ENCODE measurements around the gene PIPOX.

PIPOX gene

GRCh38 chr17:29021226-29021625, 21.7 kb upstream of the PIPOX start:
- TF ChIP-seq POLR2AphosphoS5 (IDR thresholded peaks at IDR 0.05; ENCODE audit: low read depth, low read length) (no peak), SIN3A (IDR thresholded peaks at IDR 0.05; ENCODE audit: borderline replicate concordance, insufficient read depth, low read length) (no peak), REST (IDR thresholded peaks at IDR 0.05; ENCODE audit: insufficient read depth in 1 of 2, low read depth in 2 of 2, low read length in 2 of 2) (peak in 1 of 2 experiments; percentile 8; a peak in 1 of 4 replicates)

DNA sequence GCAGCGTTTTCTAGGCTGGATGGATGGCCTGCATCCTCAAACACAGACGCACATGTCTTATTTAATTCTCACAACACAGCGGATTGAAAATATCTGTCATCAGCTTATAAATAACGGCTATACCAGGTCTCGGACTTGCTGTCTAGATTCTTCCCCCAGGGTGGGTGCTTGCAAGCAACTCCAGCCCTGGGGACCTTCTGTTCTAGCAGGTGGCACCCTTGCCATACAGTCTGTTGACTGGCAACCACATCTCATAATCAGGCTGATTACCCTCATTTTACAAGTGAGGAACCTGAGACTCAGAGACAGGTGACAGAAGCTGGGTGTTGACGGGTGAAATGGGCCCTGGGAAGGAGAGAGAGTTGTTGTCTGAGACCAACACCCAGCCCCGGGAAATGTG, 20.9 kb upstream of the PIPOX start:
- TF ChIP-seq REST (IDR thresholded peaks at IDR 0.05; ENCODE audit: insufficient read depth in 1 of 2, low read depth in 2 of 2, low read length in 2 of 2) (no peak), POLR2AphosphoS5 (IDR thresholded peaks at IDR 0.05; ENCODE audit: low read depth, low read length) (no peak), TAF1 (IDR thresholded peaks at IDR 0.05; ENCODE audit: borderline replicate concordance, insufficient read depth, low read length) (no peak), FOXP2 (optimal IDR thresholded peaks at IDR 0.05; ENCODE audit: borderline replicate concordance, extremely low read depth, extremely low read length, insufficient read depth) (no peak), SIN3A (IDR thresholded peaks at IDR 0.05; ENCODE audit: borderline replicate concordance, insufficient read depth, low read length) (no peak)

- TF ChIP-seq FOXP2 (optimal IDR thresholded peaks at IDR 0.05; ENCODE audit: borderline replicate concordance, extremely low read depth, extremely low read length, insufficient read depth) = no peak
- no peak for TF ChIP-seq REST (IDR thresholded peaks at IDR 0.05; ENCODE audit: insufficient read depth in 1 of 2, low read depth in 2 of 2, low read length in 2 of 2)
- TF ChIP-seq POLR2AphosphoS5 (IDR thresholded peaks at IDR 0.05; ENCODE audit: low read depth, low read length) = no peak
- TF ChIP-seq SIN3A (IDR thresholded peaks at IDR 0.05; ENCODE audit: borderline replicate concordance, insufficient read depth, low read length) = no peak
- no peak for TF ChIP-seq TAF1 (IDR thresholded peaks at IDR 0.05; ENCODE audit: borderline replicate concordance, insufficient read depth, low read length)
These were observed 18.5 kb upstream of the PIPOX start for GRCh38 chr17:29024316-29024952.

DNA sequence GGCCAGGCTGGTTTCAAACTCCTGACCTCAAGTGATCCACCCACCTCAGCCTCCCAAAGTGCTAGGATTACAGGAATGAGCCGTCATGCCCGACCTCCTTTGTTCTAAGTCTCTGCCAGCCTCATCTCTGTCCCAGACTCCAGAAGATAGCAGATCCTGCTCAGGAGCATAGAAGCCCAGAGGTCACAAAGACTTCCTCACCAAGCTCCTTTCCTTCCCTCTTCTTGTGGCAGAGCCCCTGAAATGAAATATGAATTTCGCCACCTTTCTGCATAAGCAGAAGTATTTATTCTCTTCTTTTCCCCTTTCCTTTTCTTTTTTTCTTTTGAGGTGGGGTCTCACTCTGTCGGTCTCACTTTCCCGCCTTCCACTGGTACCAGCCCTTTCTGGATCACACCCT, 11.5 kb upstream of the PIPOX start:
- TF ChIP-seq REST (IDR thresholded peaks at IDR 0.05; ENCODE audit: insufficient read depth in 1 of 2, low read depth in 2 of 2, low read length in 2 of 2) (no peak), POLR2AphosphoS5 (IDR thresholded peaks at IDR 0.05; ENCODE audit: low read depth, low read length) (no peak), SIN3A (IDR thresholded peaks at IDR 0.05; ENCODE audit: borderline replicate concordance, insufficient read depth, low read length) (no peak), FOXP2 (optimal IDR thresholded peaks at IDR 0.05; ENCODE audit: borderline replicate concordance, extremely low read depth, extremely low read length, insufficient read depth) (no peak), TAF1 (IDR thresholded peaks at IDR 0.05; ENCODE audit: borderline replicate concordance, insufficient read depth, low read length) (no peak)

Measured in PFSK-1 (cell line).